GM23248 (cell line): Measurements from ENCODE around the gene OSBP2. TPM values are rescaled to one million over a fixed set of nuclear protein-coding genes. Genes with fewer than 3 reads are reported as not detected.

Experiments
- DNase-seq: peaks from one replicate; pipeline ENCODE4 v3.0.0-alpha.2; 2015
- H2AFZ ChIP-seq: fragments of 200-600 bp; sonication (generic); 2 replicates; pipeline ENCODE4 v1.6.1; 2016; ENCODE audit warnings: antibody characterized with exemption
- H3F3A ChIP-seq: fragments of 200-600 bp; sonication (generic); 2 replicates; pipeline ENCODE4 v1.6.1; 2016; ENCODE audit warnings: mild to moderate bottlenecking, antibody characterized with exemption, mixed run types; ENCODE audit not compliant: insufficient read depth
- H3K27ac ChIP-seq: fragments of 200-600 bp; sonication (generic); 2 replicates; pipeline ENCODE4 v1.5.1; 2016; ENCODE audit warnings: mild to moderate bottlenecking
- H3K27me3 ChIP-seq: fragments of 200-600 bp; sonication (generic); replicated peaks from 2 replicates; pipeline ENCODE4 v1.6.1; 2016; ENCODE audit warnings: mild to moderate bottlenecking; ENCODE audit not compliant: insufficient read depth
- H3K36me3 ChIP-seq: fragments of 200-600 bp; sonication (generic); 2 replicates; pipeline ENCODE4 v1.6.1; 2016; ENCODE audit warnings: low read depth, mild to moderate bottlenecking
- H3K4me1 ChIP-seq: fragments of 200-600 bp; sonication (generic); 2 replicates; pipeline ENCODE4 v1.6.1; 2016; ENCODE audit warnings: mild to moderate bottlenecking; ENCODE audit not compliant: insufficient read depth
- H3K4me2 ChIP-seq: fragments of 200-600 bp; sonication (generic); one replicate; pipeline ENCODE4 v1.6.1; 2016; ENCODE audit warnings: mild to moderate bottlenecking; ENCODE audit not compliant: unreplicated experiment
- H3K4me3 ChIP-seq: fragments of 200-600 bp; sonication (generic); 2 replicates; pipeline ENCODE4 v1.5.1; 2016; ENCODE audit warnings: mild to moderate bottlenecking
- H3K79me2 ChIP-seq: fragments of 200-600 bp; sonication (generic); 2 replicates; pipeline ENCODE4 v1.6.1; 2016; ENCODE audit warnings: mild to moderate bottlenecking; ENCODE audit not compliant: insufficient read depth
- H3K9ac ChIP-seq: fragments of 200-600 bp; sonication (generic); 2 replicates; pipeline ENCODE4 v1.6.1; 2016; ENCODE audit warnings: mild to moderate bottlenecking
- H3K9me2 ChIP-seq: fragments of 200-600 bp; sonication (generic); 2 replicates; pipeline ENCODE4 v1.6.1; 2016; ENCODE audit warnings: mixed run types, mild to moderate bottlenecking, moderate library complexity; ENCODE audit not compliant: insufficient read depth
- H3K9me3 ChIP-seq: fragments of 200-600 bp; sonication (generic); one replicate; pipeline ENCODE4 v1.6.1; 2017; ENCODE audit warnings: low read depth
- H4K20me1 ChIP-seq: fragments of 200-600 bp; sonication (generic); 2 replicates; pipeline ENCODE4 v1.6.0; 2016; ENCODE audit not compliant: insufficient read depth
- EZH2 ChIP-seq: fragments of 200-600 bp; sonication (generic); IDR thresholded peaks from 2 replicates; pipeline ENCODE4 v1.6.1; 2018; ENCODE audit warnings: antibody characterized with exemption, mild to moderate bottlenecking; ENCODE audit not compliant: insufficient read depth, poor library complexity, severe bottlenecking
- EZH2phosphoT487 ChIP-seq: fragments of 200-600 bp; sonication (generic); IDR thresholded peaks from 2 replicates; pipeline ENCODE4 v1.6.1; 2018; ENCODE audit warnings: antibody characterized with exemption, moderate library complexity, mild to moderate bottlenecking, low read depth; ENCODE audit not compliant: insufficient read depth
- WGBS, 2 experiments: methylation state at CpG; one replicate each; pipeline ENCODE4 v1.1.6; 2015 to 2017; ENCODE audit warnings: low lambda C conversion rate in 2 of 2, low coverage in 1 of 2; ENCODE audit errors: missing lambda C conversion rate in 2 of 2; 5-methylcytosine and 5-hydroxymethylcytosine counted together
- in situ Hi-C: fragments of 300-500 bp; cut with MboI; formaldehyde crosslinking; loops from 2 replicates; pipeline ENCODE4 v1.15.0; 2020
- polyA plus RNA-seq: library from polyadenylated mRNA; unstranded; fragments of >200 nt; fragmentation: Nextera tagmentation; extraction: Ambion mirVana; gene quantifications from 2 replicates; pipeline ENCODE4 v1.2.1, GENCODE V29; 2016
- total RNA-seq: library from RNA; depleted of rRNA; stranded (reverse); fragments of >200 nt; shearing (Covaris generic); gene quantifications from 2 replicates; pipeline ENCODE4 v1.2.3, GENCODE V29; 2014; rRNA removed

OSBP2 gene
- total RNA-seq (1.1 and 2.0 TPM in 2 replicates), polyA plus RNA-seq (0.65 and 1.3 TPM in 2 replicates)

- peak within 1 kb of the TSS; percentile 81 for H3K4me2 ChIP-seq
- no peaks in the 10 kb centered on the region for H3K36me3 ChIP-seq
- no peak within 1 kb of the TSS for H3K27ac ChIP-seq
- H3F3A ChIP-seq, result no peaks in the 10 kb centered on the region
- H2AFZ ChIP-seq, result peak within 1 kb of the TSS; percentile 83
- 6 to 8% methylated on average over 12 to 43 of the region's 88 CpGs for WGBS, 2 experiments
- H3K4me3 ChIP-seq, result peak within 1 kb of the TSS; percentile 76
- TF ChIP-seq EZH2, result no peak
- TF ChIP-seq EZH2phosphoT487, result no peak
- peak; percentile 45 for DNase-seq
- no peaks in the 10 kb centered on the region for H3K79me2 ChIP-seq
- H3K27me3 ChIP-seq, result no peaks in the 10 kb centered on the region
- no peaks in the 10 kb centered on the region for H3K9me2 ChIP-seq
- H3K9me3 ChIP-seq, result no peaks in the 10 kb centered on the region
- H4K20me1 ChIP-seq, result no peaks in the 10 kb centered on the region
- in situ Hi-C loops, result no loop called here
- peak within 1 kb of the TSS; percentile 64 for H3K9ac ChIP-seq
- no peaks in the 10 kb centered on the region for H3K4me1 ChIP-seq
Observed at GRCh38 chr22:30694640-30695350, at the start of gene OSBP2. OSBP2 (plus strand) TSS chr22:30694874; CDS start chr22:30694910, 36 bp downstream.

- Histone ChIP-seq H3F3A (peaks cover 18% of the 10 kb centered on the region), H3K9me2 (no peaks in the 10 kb centered on the region), H3K27ac (no peak overlapping the region), H3K27me3 (no peaks in the 10 kb centered on the region), H3K79me2 (peaks cover 25% of the 10 kb centered on the region), H3K4me3 (no peak overlapping the region), H3K4me2 (no peak overlapping the region), H4K20me1 (no peaks in the 10 kb centered on the region), H3K4me1 (peaks cover 13% of the 10 kb centered on the region), H3K9me3 (no peaks in the 10 kb centered on the region), H2AFZ (no peak overlapping the region), H3K9ac (no peak overlapping the region), H3K36me3 (no peaks in the 10 kb centered on the region)
- in situ Hi-C loops, result no loop called here
- no peak for DNase-seq
- 95 to 97% methylated on average over 25 of the region's 25 CpGs for WGBS, 2 experiments
- no peak for TF ChIP-seq EZH2
- TF ChIP-seq EZH2phosphoT487, result no peak
Observed at GRCh38 chr22:30646518-30647160, 48.0 kb upstream of the OSBP2 start.

- in situ Hi-C loops, result no loop called here
- peaks cover 18% of the 10 kb centered on the region for H3F3A ChIP-seq
- H3K4me3 ChIP-seq, result no peak overlapping the region
- no peaks in the 10 kb centered on the region for H3K36me3 ChIP-seq
- H2AFZ ChIP-seq, result no peak overlapping the region
- WGBS, 2 experiments, result 80 to 83% methylated on average over 3 of the region's 3 CpGs
- H3K4me1 ChIP-seq, result peaks cover 13% of the 10 kb centered on the region
- no peaks in the 10 kb centered on the region for H4K20me1 ChIP-seq
- no peak overlapping the region for H3K9ac ChIP-seq
- no peaks in the 10 kb centered on the region for H3K9me3 ChIP-seq
- peaks cover 19% of the 10 kb centered on the region for H3K79me2 ChIP-seq
- H3K27me3 ChIP-seq, result no peaks in the 10 kb centered on the region
- H3K27ac ChIP-seq, result no peak overlapping the region
- no peak for DNase-seq
- H3K4me2 ChIP-seq, result no peak overlapping the region
- TF ChIP-seq EZH2phosphoT487, result no peak
- no peak for TF ChIP-seq EZH2
- H3K9me2 ChIP-seq, result no peaks in the 10 kb centered on the region
Observed at GRCh38 chr22:30647536-30647935, 47.1 kb upstream of the OSBP2 start.

GRCh38 chr22:30648825-30649224 lies 45.8 kb upstream of the OSBP2 start:
- Histone ChIP-seq H3K9me3 (no peaks in the 10 kb centered on the region), H2AFZ (no peak overlapping the region), H3K36me3 (no peaks in the 10 kb centered on the region), H3K79me2 (peaks cover 19% of the 10 kb centered on the region), H3K4me1 (peaks cover 10% of the 10 kb centered on the region), H3F3A (peaks cover 8% of the 10 kb centered on the region), H3K9ac (no peak overlapping the region; the same call in 1 of the 2 replicates), H3K4me2 (no peak overlapping the region), H3K9me2 (no peaks in the 10 kb centered on the region), H3K27me3 (no peaks in the 10 kb centered on the region), H3K27ac (peak overlapping the region; percentile 46), H4K20me1 (no peaks in the 10 kb centered on the region), H3K4me3 (no peak overlapping the region)
- DNase-seq, result no peak
- WGBS, 2 experiments, result 92 to 94% methylated on average over 3 of the region's 3 CpGs
- TF ChIP-seq EZH2phosphoT487 (no peak), EZH2 (no peak)
- in situ Hi-C loops, result no loop called here
